Measurements from ENCODE around the gene OXSR1.

GRCh38 chr3:38227989-38228388 is 62.7 kb downstream of the OXSR1 start:
- TF ChIP-seq CTCF (IDR thresholded peaks at IDR 0.05) (no peak), EP300 (IDR thresholded peaks at IDR 0.05) (no peak), POLR2A (IDR thresholded peaks at IDR 0.05) (no peak), POLR2AphosphoS5 (IDR thresholded peaks at IDR 0.05) (no peak)

Data from stomach (tissue), 4 donors.